LNCaP clone FGC (cell line): ENCODE data around the gene REL.

ENCODE experiments used
- DNase-seq: peaks from one replicate; pipeline ENCODE4 v3.0.0-alpha.2; 2011; ENCODE audit warnings: low read depth
- H3K4me3 ChIP-seq: 2 replicates; pipeline ENCODE4 v1.5.1; 2011; ENCODE audit warnings: mild to moderate bottlenecking, low read depth, low read length, control low read depth
- CTCF ChIP-seq: IDR thresholded peaks from 2 replicates; pipeline ENCODE4 v1.5.1; 2012; ENCODE audit warnings: mild to moderate bottlenecking; ENCODE audit not compliant: control insufficient read depth, insufficient read depth; ENCODE audit errors: extremely low read depth

Gene REL

GRCh38 chr2:60973705-60974104, 92.3 kb downstream of the REL start:
- TF ChIP-seq CTCF, result no peak
- H3K4me3 ChIP-seq, result no peak overlapping the region
- DNase-seq, result no peak

GRCh38 chr2:60974652-60975051, 93.3 kb downstream of the REL start:
- TF ChIP-seq CTCF, result no peak
- H3K4me3 ChIP-seq, result no peak overlapping the region
- DNase-seq, result no peak
